WTC11 (cell line): ENCODE results near the gene ERC2.

ENCODE experiments used
- GABPB1 ChIP-seq: sonication (generic); formaldehyde crosslinking; IDR thresholded peaks from 2 replicates; pipeline ENCODE4 v1.8.1; 2023; ENCODE audit warnings: mild to moderate bottlenecking, missing genetic modification reagents
- JUN ChIP-seq: sonication (generic); formaldehyde crosslinking; IDR thresholded peaks from 2 replicates; pipeline ENCODE4 v1.8.0; 2023; ENCODE audit warnings: mild to moderate bottlenecking, missing genetic modification reagents
- NR3C1 ChIP-seq: sonication (generic); formaldehyde crosslinking; conservative IDR thresholded peaks from 2 replicates; pipeline ENCODE4 v1.8.1; 2023; ENCODE audit warnings: low read depth, mild to moderate bottlenecking, missing genetic modification reagents
- TCF7 ChIP-seq: sonication (generic); formaldehyde crosslinking; IDR thresholded peaks from 2 replicates; pipeline ENCODE4 v1.8.0; 2022; ENCODE audit warnings: mild to moderate bottlenecking, low read depth, missing genetic modification reagents, moderate library complexity
- ZBTB21 ChIP-seq: sonication (generic); formaldehyde crosslinking; IDR thresholded peaks from 2 replicates; pipeline ENCODE4 v1.8.1; 2023; ENCODE audit warnings: mild to moderate bottlenecking, missing genetic modification reagents, borderline replicate concordance
- TF ChIP-seq, protein P1 (sequence below): fragments of 200-600 bp; IDR thresholded peaks from 2 replicates; pipeline ENCODE4 v1.8.0; 2022; ENCODE audit warnings: antibody characterized with exemption
- TF ChIP-seq, protein P2 (sequence below): sonication (generic); formaldehyde crosslinking; IDR thresholded peaks from 2 replicates; pipeline ENCODE4 v1.8.1; 2023; ENCODE audit warnings: mild to moderate bottlenecking, missing genetic modification reagents, moderate library complexity
- TF ChIP-seq, protein P3 (sequence below): sonication (generic); formaldehyde crosslinking; IDR thresholded peaks from 2 replicates; pipeline ENCODE4 v1.8.0; 2022; ENCODE audit warnings: mild to moderate bottlenecking, missing genetic modification reagents

DNA sequence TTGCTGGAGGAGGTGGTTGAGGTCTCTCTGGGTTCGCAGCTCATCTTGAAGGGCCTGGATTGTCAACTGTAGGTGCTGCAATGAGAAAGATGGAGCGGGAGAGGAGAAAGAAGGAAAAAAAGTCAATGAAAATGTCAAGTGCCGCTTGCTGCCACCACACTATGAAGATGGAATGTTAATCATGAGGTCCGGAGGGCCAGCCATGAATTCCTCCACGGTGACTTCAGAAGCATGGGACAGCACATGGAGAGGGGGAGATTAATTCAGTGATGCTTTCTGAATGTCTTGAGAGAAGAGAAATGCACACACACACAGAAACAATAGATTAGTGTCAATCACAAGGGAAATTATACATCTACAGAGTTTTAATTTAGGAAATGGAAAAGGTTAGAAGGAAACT, 171.9 kb downstream of the ERC2 start:
- TF ChIP-seq, protein P1, sequence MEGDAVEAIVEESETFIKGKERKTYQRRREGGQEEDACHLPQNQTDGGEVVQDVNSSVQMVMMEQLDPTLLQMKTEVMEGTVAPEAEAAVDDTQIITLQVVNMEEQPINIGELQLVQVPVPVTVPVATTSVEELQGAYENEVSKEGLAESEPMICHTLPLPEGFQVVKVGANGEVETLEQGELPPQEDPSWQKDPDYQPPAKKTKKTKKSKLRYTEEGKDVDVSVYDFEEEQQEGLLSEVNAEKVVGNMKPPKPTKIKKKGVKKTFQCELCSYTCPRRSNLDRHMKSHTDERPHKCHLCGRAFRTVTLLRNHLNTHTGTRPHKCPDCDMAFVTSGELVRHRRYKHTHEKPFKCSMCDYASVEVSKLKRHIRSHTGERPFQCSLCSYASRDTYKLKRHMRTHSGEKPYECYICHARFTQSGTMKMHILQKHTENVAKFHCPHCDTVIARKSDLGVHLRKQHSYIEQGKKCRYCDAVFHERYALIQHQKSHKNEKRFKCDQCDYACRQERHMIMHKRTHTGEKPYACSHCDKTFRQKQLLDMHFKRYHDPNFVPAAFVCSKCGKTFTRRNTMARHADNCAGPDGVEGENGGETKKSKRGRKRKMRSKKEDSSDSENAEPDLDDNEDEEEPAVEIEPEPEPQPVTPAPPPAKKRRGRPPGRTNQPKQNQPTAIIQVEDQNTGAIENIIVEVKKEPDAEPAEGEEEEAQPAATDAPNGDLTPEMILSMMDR = no peak
- TF ChIP-seq, protein P2, sequence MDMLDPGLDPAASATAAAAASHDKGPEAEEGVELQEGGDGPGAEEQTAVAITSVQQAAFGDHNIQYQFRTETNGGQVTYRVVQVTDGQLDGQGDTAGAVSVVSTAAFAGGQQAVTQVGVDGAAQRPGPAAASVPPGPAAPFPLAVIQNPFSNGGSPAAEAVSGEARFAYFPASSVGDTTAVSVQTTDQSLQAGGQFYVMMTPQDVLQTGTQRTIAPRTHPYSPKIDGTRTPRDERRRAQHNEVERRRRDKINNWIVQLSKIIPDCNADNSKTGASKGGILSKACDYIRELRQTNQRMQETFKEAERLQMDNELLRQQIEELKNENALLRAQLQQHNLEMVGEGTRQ = no peak
- TF ChIP-seq NR3C1 (CRISPR knock-in tag) = no peak
- TF ChIP-seq GABPB1 = no peak
- TF ChIP-seq ZBTB21 = no peak
- TF ChIP-seq, protein P3, sequence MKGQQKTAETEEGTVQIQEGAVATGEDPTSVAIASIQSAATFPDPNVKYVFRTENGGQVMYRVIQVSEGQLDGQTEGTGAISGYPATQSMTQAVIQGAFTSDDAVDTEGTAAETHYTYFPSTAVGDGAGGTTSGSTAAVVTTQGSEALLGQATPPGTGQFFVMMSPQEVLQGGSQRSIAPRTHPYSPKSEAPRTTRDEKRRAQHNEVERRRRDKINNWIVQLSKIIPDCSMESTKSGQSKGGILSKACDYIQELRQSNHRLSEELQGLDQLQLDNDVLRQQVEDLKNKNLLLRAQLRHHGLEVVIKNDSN (CRISPR knock-in tag) = no peak
- no peak for TF ChIP-seq TCF7
- no peak for TF ChIP-seq JUN (CRISPR knock-in tag)
